HG03460 (cell line): ENCODE measurements around the gene OR52N1.

Experiments used
- ATAC-seq: cut with Tn5 transposase; IDR thresholded peaks from one replicate; pipeline ENCODE4 v1.9.1; 2021; ENCODE audit not compliant: unreplicated experiment

OR52N1 gene

DNA sequence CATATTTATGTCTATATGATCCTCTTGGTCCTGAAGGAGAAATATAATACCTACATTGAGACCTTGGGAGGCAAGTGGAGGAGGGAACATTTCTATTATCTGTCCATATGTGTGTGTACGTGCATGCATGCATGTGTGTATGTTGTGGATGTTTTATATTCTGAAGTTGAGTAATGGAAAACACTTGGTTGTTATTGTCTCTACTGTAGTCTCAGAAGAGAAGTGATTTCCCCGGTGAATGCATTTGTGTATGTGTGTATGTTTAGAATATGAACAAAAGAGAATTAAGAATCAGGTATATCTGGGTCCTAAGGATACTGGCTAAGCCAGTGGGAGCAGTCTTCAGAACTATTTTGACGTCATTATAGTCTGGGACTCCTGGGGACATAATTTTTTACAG is at the start of gene OR52N1:
OR52N1 (minus strand) TSS at position 101 of the 400 bp plus-strand sequence. CDS start 2,449 bp downstream, outside the sequence.
- no peak for ATAC-seq

DNA sequence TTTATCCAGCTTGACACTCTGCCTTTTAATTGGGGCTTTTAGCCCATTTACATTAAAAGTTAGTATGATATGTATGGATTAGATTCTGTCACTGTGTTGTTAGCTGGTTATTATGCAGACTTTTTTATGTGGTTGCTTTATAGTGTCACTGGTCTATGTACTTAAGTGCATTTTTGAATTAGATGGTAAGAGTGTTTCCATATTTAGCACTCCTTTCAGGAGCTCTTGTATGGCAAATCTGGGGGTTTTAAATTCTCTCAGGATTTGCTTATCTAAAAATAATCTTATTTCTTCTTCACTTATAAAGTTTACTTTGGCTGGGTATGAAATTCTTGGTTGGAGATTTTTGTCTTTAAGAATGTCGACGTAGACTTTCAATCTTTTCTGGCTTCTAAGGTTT is 46.6 kb upstream of the OR52N1 start:
- ATAC-seq = no peak

DNA sequence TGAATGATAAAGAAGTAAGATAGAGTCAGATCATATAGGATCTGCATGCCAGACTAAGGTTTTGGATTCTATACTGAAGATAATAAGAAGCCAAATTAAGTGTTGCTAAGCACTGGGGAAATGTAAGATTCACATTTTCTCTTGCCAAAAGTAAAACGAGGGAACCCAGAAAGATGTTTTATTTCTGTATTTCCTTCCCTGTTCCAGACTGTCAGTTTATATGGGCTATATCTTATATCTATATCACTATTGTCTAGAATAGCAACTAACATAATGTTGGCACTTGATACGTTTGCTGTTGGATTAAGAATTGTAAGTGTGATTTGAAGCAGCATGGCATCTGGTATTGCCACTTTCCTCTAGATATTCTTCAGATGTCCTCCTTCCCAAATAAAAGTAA is 42.4 kb upstream of the OR52N1 start:
- ATAC-seq = no peak

DNA sequence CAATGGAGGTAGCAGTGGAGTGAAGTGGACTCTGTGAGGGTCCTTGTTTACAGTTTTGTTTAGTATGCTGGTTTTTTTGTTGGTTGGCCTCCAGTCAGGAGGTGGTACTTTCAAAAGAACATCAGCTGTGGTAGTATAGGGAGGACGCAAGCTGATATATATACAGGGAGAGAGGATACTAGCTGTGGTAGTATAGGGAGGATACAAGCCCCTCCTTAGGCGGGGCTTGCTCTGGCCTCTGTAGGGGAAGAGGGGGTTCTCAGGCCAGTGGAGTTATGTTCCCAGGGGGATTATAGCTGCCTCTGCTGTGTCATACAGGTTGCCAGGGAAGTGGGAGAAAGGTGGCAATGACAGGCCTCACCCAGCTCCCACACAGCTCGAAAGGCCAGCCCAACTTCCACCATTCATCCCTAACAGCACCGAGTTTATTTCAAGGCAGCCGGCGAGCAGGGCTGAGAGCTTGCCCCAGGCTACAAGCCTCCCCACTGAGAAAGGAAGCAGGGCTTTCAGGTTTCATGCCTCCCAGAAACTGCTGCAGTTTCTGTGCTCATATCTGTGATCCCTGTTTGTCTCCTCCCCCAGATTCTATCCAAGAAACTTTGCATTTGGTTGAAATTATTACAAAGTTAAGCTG is 40.2 kb upstream of the OR52N1 start:
- ATAC-seq = no peak

DNA sequence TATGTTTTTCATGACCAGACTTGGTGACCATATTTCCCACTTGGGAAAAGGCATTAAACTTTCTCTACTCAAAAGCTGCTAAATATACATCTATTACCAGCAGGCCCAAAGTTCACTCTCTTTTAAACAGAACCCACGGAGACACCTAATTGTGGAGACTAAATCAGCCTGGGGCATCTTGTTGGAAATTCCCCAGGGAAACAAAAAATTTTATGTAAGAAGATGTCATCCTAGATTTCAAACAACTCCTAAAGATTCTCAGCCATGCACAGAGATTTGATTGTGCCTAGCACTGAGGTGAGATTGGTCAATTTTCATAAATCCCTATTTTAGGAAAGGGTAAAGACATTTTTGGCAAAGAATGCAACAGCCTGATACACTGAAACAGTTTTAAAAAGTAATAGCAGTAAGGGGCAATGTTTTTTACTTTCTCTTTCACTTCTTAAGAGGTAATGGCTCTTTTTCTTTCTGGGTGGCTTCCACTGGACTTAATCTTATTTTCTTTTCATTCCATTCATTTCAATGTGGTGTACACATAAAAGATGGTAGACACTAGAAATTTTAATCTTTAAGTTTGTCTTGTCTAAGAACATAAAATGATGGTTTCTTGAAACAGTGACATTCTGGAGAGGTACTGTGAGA is 27.3 kb upstream of the OR52N1 start:
- ATAC-seq = no peak

DNA sequence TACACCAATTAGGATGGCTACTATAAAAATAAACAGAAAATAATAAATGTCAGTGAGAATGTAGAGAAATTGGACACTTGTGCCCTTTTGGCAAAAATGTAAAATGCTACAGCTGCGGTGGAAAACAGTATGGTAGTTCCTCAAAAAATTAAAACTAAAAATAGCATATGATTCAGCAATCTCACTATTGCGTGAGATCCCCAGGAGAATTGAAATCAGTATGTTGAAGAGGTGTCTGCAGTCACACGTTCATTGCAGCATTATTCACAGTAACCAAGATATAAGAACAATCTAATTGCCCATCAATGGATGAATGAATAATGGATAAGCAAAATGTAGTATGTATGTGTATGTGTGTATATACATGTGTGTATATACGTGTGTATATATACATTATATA is 24.5 kb upstream of the OR52N1 start:
- ATAC-seq = no peak

DNA sequence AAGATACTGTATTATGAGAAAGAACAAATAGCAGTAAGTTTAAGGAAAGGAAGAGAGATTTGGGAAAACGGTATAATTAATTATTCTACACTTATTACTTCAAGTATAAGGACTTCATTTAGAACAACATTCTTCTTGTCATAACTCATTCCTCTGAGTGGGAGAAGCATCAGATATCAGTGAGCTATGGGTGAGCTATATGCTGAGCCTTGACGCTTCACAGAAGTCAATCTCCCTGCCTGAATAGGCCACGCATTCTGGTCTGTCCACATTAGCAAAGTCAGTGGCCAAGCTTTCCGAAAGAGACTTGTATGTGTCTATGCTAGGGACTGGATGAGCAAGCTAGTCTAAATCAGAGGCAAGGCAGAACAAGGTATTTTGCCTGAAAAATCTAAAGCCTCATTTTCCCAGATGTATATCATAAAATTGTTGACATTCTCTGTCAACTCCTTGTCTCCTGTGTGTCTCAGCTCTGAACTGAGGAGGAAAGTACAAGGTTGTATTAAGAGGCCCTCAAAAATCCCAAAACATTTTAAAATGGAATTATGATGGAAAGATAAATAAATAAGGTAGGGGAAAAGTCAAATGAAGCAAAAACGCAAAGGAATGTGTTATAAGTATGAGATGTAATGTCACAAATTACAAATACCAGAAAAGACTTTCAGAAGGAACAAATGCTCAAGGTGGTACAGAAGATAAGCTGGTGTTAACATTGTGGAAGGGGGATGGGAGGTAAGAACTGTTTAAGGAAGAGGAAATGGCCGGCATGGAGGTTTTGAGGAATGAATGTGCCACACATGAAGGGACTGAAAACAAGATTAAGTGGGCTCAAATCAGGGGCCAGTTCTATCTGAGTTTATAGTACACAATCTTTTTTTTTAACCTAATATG is 19.1 kb upstream of the OR52N1 start:
- no peak for ATAC-seq

DNA sequence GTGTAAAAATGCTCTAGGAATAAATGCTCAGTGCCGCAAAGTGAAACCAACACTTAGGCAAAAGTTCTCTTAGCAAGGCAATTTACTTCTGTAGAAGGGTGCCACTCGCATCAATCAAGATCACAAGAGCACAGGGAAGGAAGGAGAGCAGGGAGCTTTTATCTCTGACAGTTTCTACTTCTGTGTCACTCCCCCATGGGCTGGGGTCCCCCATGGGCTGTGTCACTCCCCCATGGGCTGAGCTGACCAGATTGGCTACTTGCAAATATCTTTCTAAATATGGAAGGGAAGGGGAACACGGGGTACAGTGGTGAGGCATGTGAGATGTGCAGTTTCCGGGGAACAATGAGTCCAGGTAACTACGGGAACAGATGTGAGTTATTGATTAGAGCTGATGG is 18.1 kb upstream of the OR52N1 start:
- peak; percentile 40 for ATAC-seq

DNA sequence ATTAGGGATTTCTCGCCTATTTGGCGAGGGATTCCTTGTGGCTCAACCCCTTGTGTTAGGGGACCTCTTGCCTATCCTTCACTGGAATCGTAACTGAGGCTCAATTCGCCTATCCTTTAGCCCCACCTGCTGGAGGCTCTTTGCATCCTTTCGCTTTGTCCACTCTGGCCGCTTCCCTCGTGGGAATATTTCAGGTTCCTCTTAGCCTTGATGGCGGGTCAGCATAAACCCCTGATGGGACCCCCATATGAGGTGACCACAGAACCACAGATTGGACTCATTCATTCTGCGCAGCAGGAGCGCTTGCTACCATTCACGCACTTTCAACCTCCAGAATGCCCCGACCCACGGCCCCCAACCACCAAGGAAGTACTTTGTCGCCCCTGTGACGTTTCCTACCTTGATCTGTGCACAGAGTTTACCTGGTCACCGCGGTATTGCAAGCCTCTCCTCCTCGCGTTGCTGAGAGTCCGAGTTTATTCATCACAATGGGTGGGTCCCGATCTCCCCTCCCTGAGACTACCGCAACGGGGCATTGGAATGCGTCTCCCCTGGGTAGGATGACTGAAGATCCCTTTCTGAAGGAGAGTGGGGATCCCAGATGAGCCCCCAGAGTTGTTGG is 17.5 kb upstream of the OR52N1 start, which contains the start of gene OR52N2:
OR52N2 (plus strand) TSS at position 425 of the 622 bp plus-strand sequence. CDS start 11,412 bp downstream, outside the sequence.
- ATAC-seq = peak; percentile 87

DNA sequence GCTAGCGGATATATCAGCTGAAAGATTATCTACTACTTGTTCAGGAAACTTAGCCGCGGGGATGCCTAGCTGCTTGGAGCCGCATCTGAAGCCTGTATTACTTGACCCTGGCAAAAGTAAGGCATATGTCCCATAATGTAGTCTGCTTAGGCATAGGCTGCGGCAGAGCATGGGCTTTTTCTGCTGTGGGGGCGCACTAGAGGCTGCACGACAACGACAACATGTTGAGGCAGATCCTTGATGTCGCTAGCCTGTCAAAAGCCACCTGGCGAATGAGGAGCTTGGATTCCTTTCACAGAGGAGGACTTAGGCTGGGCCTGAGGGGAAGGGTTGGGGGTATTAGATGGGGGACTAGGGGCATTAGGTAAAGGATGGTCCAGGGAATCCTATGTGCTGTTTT is 16.5 kb upstream of the OR52N1 start:
- no peak for ATAC-seq

DNA sequence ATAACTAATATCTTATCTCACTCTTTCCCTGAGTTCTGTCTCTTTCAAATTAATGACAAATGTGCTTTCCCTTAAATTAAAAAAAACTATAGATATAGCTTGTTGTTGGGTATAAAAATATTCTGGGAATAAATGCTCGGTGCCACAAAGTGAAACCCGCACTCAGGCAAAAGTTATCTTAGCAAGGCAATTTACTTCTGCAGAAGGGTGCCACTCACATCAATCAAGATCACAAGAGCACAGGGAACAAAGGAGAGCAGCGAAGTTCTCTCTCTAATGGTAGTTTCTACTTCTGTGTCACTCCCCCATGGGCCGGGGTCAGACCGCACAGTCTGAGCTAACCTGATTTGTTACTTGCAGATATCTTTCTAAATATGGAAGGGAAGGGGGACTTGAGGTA is 12.9 kb upstream of the OR52N1 start:
- ATAC-seq = no peak

DNA sequence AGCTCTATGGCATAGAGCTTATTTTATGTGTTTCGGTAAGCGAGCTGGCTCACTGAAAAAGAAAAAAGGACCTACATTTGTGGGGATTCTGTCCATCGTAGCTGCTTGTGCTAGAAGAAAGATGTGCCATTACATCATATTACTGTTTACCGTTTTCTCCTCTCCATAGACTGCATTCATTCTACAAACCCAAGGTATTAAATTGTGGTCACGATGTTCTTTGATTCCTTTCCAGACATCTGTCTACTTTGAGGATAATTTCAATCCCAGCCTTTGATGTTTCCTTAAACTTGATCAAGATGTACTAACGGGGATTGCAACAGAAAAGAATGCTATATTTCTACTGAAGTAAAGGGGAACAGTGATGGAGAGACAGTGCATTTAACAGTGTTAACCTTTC is 5.5 kb upstream of the OR52N1 start:
- no peak for ATAC-seq

DNA sequence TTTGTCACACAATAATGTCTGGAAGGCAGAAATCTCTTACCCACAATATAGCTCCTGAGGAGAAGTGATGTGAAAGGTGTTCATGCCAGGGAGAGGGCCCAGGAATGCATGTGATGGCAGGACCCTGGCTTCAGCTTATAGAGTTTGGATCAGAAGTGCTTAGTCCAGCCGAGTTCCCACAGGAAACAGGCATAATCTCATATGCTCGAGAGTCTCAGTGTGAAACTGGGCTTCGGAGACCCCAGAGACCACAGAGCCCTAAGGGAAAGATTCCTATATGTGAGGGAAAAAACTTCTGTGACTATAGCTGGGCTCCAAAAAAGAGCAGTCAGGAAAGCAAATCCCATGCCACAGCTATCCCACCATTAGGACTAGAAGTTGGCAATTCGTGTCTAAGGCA is 7.8 kb downstream of the OR52N1 start, which contains the start of gene OR52N5:
OR52N5 (minus strand) TSS at position 101 of the 400 bp plus-strand sequence. CDS start 4,721 bp downstream, outside the sequence.
- no peak for ATAC-seq

DNA sequence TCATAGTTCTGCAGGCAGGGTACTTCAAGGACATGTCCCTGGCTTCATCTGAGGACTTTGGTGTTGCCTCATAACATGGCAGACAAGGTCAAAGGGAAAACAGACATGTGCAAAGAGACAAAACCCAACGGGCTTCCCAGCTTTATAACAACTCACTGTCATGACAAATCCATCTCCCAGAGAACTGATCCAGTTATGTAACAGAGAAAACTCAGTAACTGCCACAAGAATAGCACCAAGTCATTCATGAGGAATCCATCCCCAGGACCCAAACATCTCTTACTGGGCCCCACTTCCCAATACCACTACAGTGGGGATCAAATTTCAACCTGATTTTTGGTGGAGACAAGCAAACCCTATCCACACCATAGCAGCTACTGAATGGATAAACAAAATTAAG is 24.0 kb downstream of the OR52N1 start:
- ATAC-seq = no peak

DNA sequence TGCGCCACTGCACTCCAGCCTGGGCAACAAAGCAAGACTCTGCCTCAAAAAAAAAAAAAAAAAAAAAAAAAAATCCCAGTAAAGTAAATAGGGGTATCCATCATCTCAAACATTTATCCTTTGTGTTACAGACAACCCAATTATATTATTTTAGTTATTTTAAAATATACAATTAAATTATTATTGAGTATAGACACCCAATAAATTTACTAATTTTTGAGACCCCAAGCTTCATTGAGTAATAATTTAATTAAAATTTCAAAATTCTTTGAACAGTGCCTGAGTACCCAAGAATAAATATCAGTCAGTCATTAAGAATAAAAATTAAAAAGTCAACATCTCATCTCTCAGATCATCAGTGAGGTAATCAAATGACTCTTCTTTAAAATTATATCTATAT is 37.1 kb downstream of the OR52N1 start, which contains the start of gene OR52N4:
OR52N4 (plus strand) TSS at position 301 of the 400 bp plus-strand sequence. CDS start 498 bp downstream, outside the sequence.
- no peak for ATAC-seq

DNA sequence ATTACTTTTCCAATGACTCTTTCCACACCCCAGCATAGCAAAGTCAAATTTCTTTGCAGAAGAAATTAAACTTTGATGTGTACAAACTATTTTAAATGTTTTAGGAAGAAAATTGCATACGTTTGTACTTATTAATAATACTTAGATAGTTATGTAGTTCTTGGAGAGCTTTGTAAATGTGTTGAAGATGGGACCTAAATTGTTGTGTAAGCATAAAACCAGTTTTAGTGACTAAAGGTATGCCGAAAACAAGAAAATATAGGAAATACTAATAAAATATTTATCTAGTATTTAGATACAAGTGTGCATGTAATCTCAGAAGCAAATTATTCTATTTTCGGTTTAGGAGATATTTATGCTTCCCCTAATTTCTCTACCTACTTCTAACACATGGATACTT is 41.2 kb downstream of the OR52N1 start:
- ATAC-seq = no peak

DNA sequence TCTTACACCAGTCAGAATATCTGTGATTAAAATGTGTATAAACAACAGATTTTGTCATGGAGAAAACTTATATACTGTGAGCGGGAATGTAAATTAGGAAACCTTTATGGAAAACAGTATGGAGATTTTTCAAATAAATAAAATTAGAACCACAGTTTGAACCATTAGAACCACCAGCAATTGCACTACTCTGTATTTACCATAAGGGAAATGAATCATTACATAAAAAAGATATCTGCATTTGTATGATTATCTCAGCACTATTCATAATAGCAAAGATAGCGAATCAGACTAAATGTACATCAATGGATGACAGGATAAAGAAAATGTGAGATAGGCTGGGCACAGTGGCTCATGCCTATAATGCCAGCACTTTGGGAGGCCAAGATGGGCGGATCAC is 44.5 kb downstream of the OR52N1 start:
- no peak for ATAC-seq

DNA sequence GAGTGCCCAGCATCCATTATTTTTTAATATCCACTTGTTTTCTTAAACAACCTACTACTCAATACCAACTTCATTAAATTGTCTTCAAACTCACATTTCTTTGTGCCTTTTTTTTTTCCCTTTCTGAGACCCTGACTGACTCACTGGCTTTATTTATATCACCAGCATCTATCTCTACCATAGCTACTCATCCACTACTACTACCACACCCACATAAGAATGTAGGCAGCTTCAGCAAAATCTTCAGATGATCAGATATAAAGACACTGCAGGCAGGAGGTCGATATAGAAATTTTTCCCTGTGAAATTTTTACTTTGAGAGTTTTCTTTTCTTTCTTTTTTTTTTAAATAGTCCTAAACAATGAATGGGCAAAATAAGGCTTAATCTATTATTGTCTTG is 52.6 kb downstream of the OR52N1 start:
- no peak for ATAC-seq

DNA sequence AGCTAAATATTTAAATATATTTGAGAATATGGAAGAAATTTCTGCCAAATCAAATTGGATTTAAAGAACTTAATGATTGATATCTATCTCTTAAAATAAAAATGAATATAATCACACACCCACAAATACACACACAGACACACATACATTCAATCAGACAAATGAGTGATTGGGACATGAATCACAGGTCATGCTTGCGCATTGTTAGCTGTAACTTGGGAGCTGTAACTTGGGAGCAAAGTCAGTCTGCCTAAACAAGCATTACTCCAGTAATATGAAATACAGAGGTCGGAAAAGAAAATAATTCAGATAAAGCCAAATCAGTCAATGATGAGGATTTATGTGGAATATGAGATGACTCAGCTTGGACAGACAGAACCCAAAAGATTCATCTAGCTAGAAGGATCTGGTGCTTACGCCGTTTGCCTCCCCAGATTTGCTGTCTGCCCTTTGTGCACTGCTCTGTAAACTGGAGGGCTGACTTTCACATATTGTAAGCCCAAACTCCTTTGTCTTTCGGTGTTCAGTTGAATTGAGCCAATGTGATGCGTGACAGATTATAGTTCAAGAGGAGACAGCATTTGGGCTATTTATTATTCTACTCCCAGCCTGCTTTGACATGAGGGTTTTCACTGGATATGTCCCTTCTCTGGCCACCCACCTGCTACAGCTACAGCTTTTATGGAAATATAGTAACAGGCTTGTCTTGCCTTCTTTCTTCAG is 53.2 kb downstream of the OR52N1 start:
- no peak for ATAC-seq

DNA sequence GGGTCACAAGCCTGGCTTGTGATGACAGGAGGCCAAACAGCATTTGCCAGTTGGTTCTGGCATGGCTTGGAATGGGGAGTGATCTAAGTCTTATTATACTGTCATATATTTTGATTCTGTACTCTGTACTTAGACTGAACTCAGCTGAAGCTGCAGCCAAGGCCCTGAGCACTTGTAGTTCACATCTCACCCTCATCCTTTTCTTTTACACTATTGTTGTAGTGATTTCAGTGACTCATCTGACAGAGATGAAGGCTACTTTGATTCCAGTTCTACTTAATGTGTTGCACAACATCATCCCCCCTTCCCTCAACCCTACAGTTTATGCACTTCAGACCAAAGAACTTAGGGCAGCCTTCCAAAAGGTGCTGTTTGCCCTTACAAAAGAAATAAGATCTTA is 54.0 kb downstream of the OR52N1 start:
- ATAC-seq = no peak
